Skin of body (tissue), 2 donors: ENCODE results near the gene SAFB. TPM values are rescaled to one million over a fixed set of nuclear protein-coding genes. Genes with fewer than 3 reads are reported as not detected.
A peak's percentile ranks its signal among the peaks of the same experiment; 100 is the strongest.

Experiments
- DNase-seq: peaks from one replicate; lab custom pipeline; 2025; lab: John Stamatoyannopoulos, UW
- total RNA-seq: library from RNA; depleted of rRNA; stranded (reverse); fragments of >200 nt; gene quantifications from one replicate; pipeline ENCODE4 v1.2.3, GENCODE V29; 2014

The SAFB gene
- total RNA-seq, 1 donor from 2014 or later = 106 TPM

- no peak for DNase-seq
These were observed 44.2 kb downstream of the SAFB start for GRCh38 chr19:5666921-5667610.

GRCh38 chr19:5667751-5668271, 44.9 kb downstream of the SAFB start:
- DNase-seq = no peak

GRCh38 chr19:5669212-5669611, 46.3 kb downstream of the SAFB start:
- DNase-seq = no peak

- DNase-seq = no peak
These were observed 48.7 kb downstream of the SAFB start for GRCh38 chr19:5671600-5671999.

GRCh38 chr19:5672708-5673459, 50.0 kb downstream of the SAFB start:
- DNase-seq = no peak

- DNase-seq = no peak
These were observed 50.9 kb downstream of the SAFB start for GRCh38 chr19:5673752-5674151.

GRCh38 chr19:5674714-5675113, 51.8 kb downstream of the SAFB start:
- no peak for DNase-seq

- peak; percentile 15 for DNase-seq
These were observed 53.4 kb downstream of the SAFB start for GRCh38 chr19:5676105-5676771.

- no peak for DNase-seq
These were observed 53.9 kb downstream of the SAFB start for GRCh38 chr19:5676772-5677105.

GRCh38 chr19:5677136-5677535, 54.3 kb downstream of the SAFB start:
- DNase-seq = no peak

GRCh38 chr19:5677580-5677979, 54.7 kb downstream of the SAFB start:
- no peak for DNase-seq

- no peak for DNase-seq
These were observed 55.3 kb downstream of the SAFB start for GRCh38 chr19:5678071-5678718.

- no peak for DNase-seq
These were observed 56.6 kb downstream of the SAFB start for GRCh38 chr19:5679289-5680083.

GRCh38 chr19:5680084-5680436, 57.2 kb downstream of the SAFB start:
- DNase-seq = no peak

GRCh38 chr19:5680437-5681368, 57.8 kb downstream of the SAFB start, which contains the start of the genes HSD11B1L and MICOS13:
Gene HSD11B1L, plus strand, starts transcription at chr19:5681027. Its CDS starts 3,806 bp downstream, at chr19:5684833.
Gene MICOS13, minus strand, starts transcription at chr19:5680516. Its CDS starts 30 bp downstream, at chr19:5680486.
- peak; percentile 98 for DNase-seq

GRCh38 chr19:5681391-5682106, 58.7 kb downstream of the SAFB start:
- no peak for DNase-seq

GRCh38 chr19:5682107-5682482, 59.2 kb downstream of the SAFB start:
- DNase-seq = no peak

- no peak for DNase-seq
These were observed 60.4 kb downstream of the SAFB start for GRCh38 chr19:5683177-5683886.
